Measurements from ENCODE around the gene ACADSB. TPM values are rescaled to one million over a fixed set of nuclear protein-coding genes. Genes with fewer than 3 reads are reported as not detected.

Gene ACADSB
- total RNA-seq, 1 experiment from 2014 or later, result 4.3 TPM

DNA sequence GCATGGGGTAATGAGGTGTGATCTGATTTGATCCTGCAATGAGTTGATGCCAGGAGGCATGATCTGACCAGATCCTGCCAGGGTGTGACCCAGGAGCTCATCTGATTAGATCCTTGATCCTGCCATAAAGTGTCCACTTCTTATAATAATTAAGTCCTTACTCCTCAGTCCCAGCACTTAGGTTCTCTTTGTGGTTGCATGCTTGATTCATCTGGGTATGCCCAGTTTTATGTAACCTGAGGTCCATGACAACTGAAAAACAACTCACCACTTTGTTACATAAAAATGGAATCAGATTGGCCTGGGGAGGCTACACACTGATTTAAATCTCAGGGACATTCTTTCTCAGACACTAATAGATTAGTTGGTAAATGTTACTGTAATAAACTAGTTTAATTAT lies 19.1 kb downstream of the ACADSB start:
- in situ Hi-C loops (cut with HindIII; ENCODE audit: low pct_unique_long_range_greater_than_20kb, low sequenced_read_pairs), result no loop called here
- DNase-seq (ENCODE audit: low read depth), result peak; percentile 24

DNA sequence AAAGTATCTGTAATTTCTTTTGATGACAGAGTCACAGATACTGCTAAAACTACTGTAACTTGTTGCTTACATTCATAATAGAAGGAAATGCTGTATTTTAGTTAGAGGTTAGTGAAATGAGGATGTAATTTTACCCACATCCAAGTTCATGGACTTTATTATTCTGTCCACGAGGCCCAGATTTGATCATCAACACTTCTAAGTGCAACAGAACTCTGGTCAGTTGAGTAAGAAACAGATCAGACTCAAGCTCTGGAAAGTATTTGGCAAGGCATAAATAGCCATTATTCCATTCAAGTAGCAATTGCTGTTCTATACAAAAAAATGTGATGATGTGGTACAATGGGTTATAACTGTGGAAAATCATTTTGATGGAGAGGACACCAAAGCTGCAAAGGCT lies 22.3 kb downstream of the ACADSB start:
- no peak for DNase-seq (ENCODE audit: low read depth)
- in situ Hi-C loops (cut with HindIII; ENCODE audit: low pct_unique_long_range_greater_than_20kb, low sequenced_read_pairs), result no loop called here

DNA sequence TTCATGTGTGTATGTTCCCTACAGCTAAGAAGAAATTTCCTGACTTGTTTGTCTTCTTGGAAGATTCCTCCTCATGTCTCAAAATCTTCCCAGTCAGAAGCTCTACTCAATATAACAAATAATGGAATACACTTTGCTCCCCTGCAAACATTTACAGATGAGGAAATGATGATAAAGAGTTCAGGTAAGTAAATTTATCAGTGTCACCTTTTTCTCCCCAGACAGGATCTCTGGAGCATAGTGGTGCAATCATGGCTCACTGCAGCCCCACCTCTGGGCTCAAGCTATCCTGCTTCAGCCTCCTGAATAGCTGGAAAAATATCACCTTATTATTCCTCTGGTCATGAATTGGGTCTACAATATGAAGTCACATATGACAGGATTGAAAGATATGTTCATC lies 25.5 kb downstream of the ACADSB start:
- no peak for DNase-seq (ENCODE audit: low read depth)
- in situ Hi-C loops (cut with HindIII; ENCODE audit: low pct_unique_long_range_greater_than_20kb, low sequenced_read_pairs), result no loop called here

DNA sequence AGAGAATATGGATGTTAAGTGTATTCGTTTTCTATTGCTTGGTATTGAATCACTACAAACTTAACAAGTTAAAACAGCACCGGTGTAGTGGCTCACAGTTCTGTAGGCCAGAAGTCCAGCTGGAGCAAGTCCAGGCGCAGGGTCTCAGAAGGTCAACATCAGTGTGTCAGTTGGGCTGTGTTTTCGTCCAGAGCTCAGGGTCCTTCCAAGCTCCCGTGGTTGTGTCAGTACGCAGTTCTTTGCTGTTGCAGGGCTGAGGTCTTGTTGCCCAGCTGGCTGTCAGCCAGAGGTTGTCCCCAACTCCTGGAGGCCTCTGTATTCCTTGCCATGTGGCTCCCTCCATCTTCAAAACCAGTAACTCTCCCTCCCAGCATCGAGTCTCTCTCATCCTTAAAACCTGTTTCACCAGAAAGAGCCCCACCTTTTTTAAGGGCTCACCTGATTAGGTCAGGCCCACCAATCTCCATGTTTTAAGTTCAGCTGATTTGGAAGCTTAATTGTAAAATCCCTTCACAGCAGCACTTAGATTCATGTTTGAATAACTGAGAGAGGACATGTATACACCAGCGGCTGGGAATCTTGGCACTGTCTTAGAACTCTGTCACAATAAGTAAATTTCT lies 26.8 kb downstream of the ACADSB start:
- no peak for DNase-seq (ENCODE audit: low read depth)
- in situ Hi-C loops (cut with HindIII; ENCODE audit: low pct_unique_long_range_greater_than_20kb, low sequenced_read_pairs), result no loop called here

DNA sequence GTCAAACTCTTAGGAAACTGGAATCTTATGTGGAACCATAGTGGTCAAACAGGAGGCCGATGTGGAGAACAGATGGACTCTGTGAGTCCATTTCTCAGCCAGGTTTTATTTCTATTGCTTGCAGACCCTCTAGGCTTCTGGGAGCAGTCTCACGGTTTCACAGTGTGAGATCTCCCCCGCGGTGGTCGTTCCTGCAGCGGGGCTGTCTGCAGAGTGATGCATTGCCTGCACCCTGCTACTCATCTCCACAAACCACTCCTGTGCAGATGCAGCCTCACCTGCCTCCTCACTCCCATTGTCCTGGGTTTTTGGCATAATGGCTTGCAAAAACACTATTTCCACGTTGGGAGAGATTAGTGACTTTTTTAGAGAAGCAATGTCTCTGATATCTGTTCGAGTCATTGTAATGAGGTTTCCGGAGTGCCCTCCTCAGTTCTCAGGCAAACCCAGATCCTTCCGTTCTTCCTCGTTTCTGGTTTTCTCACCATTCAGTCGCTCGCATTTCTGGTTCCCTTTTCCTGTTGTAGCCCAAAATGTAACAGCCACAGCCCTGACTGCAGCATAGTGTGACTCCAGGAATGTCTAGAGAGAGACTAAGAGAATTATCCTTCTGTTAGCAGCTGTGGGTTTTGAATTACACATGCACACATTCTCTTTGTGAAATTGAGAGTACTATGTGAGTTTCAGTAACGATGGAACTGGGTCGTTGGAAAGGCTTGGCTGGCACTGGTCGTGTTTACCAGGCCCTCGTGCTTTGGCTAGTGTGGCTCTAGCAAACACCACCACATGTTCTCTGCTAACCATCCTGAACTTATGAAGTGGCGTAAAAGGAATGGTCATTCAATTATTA lies 30.2 kb downstream of the ACADSB start:
- DNase-seq (ENCODE audit: low read depth), result no peak
- in situ Hi-C loops (cut with HindIII; ENCODE audit: low pct_unique_long_range_greater_than_20kb, low sequenced_read_pairs), result no loop called here

DNA sequence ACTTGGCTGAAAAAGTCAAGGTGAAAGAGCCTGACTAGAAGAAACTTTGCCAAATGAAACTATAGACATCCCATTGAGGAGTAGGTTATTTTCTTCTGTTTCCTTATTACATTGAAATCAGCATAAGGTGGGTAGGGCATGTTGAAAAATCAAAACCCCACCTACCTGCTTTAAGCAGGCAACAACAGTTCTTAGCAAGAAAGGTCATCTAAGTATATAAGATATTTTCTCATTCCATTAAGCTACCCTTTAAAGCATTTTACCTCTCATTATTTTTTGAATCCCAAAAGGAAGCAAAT lies 30.8 kb downstream of the ACADSB start:
- in situ Hi-C loops (cut with HindIII; ENCODE audit: low pct_unique_long_range_greater_than_20kb, low sequenced_read_pairs), result no loop called here

DNA sequence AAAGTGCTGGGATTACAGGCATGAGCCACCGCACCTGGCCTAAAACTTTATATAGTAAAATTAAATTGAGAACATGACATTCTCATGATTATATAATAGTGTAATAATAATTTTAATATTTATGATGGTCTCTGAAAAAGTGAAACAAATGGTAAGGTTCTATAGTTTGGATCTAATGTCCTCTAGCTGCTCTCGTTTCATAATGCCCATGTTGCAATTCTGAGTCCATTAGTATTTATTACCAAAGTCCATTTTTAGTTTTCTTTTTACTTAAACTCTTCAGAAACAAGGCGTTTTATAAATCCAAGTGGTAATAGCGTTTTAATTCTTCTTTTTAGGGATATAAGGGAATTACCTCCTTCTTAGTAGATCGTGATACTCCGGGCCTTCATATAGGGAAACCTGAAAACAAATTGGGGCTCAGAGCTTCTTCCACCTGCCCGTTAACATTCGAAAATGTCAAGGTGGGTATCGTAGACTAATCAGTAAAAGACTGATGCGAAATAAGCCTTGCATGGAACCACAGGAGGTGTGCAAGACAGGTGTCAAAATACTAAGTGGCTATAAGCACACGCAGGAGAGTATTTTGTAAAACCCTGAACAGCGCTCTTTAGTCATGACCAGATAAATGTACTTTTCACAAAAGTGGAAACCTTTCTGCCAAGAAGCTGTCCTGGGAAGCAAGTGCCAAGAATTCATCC lies 34.1 kb downstream of the ACADSB start:
- no peak for DNase-seq (ENCODE audit: low read depth)
- in situ Hi-C loops (cut with HindIII; ENCODE audit: low pct_unique_long_range_greater_than_20kb, low sequenced_read_pairs), result no loop called here

More for the DNA sequence above, 30.8 kb downstream of the ACADSB start:
- DNase-seq (ENCODE audit: low read depth), result no peak

DNA sequence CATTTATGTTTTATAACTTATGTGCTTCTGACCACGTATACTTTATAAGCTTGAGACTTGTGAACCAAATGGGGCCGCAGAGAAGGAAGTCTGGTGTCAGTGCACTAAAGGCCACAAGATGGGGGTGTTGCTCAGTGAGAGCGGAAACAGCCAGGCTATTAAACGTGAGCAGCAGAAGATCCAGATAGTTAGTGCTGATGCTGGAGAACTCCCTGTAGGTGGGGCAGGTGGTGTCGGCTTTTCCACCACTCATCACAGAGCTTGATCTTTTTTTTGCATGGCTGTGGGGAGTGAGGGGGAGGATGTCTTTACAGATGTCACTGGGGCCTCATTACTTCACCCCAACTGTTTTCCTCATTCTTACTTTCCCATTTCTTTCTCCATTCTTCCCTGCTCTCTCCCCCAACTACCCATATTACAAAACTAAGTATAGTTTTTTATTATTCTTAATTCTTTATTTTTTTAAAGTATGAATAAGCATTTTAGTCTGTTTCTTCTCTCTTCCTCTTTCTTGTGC lies 34.7 kb downstream of the ACADSB start:
- in situ Hi-C loops (cut with HindIII; ENCODE audit: low pct_unique_long_range_greater_than_20kb, low sequenced_read_pairs), result no loop called here
- peak; percentile 52 for DNase-seq (ENCODE audit: low read depth)

DNA sequence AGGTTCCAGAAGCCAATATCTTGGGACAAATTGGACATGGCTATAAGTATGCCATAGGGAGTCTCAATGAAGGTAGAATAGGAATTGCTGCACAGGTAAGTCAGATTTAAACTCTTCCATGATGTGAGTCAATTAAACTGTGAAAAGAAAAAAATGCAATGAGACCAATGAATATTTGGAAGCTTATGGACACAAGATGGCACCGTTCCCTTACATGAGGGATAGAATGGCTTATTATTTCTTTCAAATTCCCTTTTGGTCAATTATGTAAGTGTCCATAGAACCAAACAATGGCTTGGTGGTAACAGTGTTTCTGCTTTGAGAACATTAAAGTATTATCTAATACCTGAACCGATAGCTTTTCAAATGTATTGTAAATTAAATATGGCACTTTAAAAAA lies 35.6 kb downstream of the ACADSB start:
- no peak for DNase-seq (ENCODE audit: low read depth)
- in situ Hi-C loops (cut with HindIII; ENCODE audit: low pct_unique_long_range_greater_than_20kb, low sequenced_read_pairs), result no loop called here

DNA sequence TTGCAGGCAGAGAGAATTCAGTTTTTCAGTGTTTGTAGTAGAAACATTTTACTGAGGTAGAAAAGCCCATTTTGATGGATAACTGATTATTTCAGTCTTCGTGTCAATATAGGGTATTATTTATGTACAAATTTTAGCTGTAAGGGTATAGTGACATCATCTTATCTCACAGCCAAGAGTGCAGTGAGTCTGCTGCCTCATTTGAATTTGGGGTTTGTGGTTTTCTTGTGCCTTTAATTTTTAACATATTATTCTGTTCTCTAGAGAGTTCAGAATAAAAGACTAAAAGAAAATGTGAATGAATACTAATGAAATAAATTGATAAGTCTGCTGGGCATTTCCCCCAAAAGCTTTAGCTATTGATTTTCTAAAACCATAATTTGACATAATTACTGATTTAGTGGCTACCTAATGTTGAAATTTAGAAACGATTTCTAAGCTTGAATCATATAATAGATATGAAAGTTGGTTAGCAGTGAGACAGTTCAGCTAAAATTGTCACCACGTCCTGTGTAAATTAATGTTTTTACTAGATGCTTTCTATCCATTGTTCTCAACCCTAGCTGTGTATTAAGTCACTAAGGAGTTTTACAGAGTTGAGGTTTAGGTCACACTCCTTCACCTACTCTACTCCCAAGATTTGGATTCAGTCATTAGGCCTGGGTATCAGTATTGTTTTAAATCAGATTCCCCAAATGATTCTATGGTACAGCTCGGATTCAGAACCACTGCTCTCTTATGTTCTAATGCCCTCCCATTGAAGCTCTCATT lies 37.3 kb downstream of the ACADSB start:
- DNase-seq (ENCODE audit: low read depth), result no peak
- in situ Hi-C loops (cut with HindIII; ENCODE audit: low pct_unique_long_range_greater_than_20kb, low sequenced_read_pairs), result no loop called here

DNA sequence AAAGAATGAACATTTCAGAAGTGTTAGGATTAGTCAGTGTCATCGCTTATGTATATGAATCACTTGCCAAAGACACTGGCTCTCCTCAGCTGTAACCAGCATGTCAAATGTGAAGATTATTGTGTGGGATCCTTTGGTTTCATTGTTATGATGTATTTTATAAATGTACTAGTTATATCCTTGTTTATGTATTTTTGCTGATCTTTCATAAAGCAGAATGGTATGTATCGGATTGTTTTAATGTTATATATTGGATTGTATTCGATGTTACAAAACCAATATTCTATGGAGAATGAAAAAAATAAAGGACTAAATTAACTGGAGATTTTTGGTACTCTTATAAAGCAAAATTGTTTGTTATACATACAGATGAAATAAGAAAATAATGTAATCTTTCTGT lies 49.2 kb downstream of the ACADSB start:
- no peak for DNase-seq (ENCODE audit: low read depth)
- in situ Hi-C loops (cut with HindIII; ENCODE audit: low pct_unique_long_range_greater_than_20kb, low sequenced_read_pairs), result no loop called here

DNA sequence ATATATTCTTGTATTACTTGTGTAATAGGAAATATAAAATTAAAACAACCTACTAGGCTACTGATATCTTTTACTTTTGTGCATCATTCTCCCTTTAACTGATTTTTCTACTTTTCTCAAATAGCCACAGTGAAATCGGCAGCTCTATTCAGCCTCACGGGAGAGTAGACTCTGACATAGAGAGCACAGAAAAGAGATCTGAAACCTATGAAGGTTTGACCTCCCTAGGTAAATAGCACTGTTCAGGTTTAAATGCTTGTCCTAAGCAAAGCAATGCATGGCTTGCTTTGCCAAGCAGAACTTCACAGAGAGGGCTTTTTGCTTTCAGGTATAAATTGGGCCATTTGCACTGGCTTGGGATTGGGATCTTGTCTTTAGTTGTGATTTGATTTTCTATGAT lies 53.1 kb downstream of the ACADSB start:
- in situ Hi-C loops (cut with HindIII; ENCODE audit: low pct_unique_long_range_greater_than_20kb, low sequenced_read_pairs), result no loop called here
- DNase-seq (ENCODE audit: low read depth), result no peak

DNA sequence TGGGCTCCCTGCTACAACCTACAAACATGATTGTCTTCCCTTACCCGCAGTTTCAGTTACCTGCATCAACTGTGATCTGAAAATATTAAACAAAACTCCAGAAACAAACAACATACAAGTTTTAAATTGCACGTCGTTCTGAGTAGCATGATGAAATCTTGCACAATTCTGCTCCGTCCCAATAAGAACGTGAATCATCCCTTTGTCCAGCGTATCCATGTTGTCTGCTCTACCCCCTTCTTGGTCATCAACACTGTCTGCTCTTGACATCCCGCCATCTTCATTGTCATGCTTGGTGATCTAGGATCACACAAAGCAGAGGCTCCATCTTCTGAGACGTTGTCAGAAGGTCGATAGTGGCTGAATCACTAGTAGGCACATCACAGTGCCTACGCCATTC lies 53.9 kb downstream of the ACADSB start:
- DNase-seq (ENCODE audit: low read depth), result no peak
- in situ Hi-C loops (cut with HindIII; ENCODE audit: low pct_unique_long_range_greater_than_20kb, low sequenced_read_pairs), result no loop called here

DNA sequence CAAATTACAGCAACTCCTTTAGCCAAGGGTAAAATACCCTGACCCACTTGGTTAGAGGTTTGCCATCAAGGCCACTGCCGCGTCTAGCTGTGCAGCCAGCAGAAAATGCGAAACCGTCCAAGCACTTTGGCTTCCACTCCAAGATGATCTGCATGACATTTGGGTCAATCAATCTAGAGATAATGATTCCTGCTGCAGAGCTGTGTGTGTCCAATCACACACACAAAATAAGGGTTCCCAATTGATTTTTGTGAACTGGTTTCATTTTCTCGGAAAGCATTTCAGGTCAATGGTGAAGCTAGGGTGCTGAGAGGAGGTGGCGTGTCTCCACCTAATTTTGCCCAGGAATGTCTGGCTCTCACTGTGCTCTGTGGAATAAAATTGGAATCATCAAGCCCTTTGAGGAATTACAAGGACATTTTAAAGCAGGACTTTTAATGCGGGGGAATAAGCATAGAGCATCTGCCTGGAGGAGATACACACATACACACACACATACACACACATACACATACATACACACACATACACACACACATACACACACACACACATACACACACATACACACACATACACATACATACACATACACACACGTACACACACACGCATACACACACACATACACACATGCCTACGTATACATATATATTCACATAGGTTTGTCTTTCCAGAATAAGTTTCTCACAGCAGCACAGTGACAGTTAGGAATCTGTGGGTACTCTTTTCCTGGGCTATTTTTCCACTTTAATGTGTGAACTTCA lies 59.5 kb downstream of the ACADSB start:
- no peak for DNase-seq (ENCODE audit: low read depth)
- in situ Hi-C loops (cut with HindIII; ENCODE audit: low pct_unique_long_range_greater_than_20kb, low sequenced_read_pairs), result no loop called here

DNA sequence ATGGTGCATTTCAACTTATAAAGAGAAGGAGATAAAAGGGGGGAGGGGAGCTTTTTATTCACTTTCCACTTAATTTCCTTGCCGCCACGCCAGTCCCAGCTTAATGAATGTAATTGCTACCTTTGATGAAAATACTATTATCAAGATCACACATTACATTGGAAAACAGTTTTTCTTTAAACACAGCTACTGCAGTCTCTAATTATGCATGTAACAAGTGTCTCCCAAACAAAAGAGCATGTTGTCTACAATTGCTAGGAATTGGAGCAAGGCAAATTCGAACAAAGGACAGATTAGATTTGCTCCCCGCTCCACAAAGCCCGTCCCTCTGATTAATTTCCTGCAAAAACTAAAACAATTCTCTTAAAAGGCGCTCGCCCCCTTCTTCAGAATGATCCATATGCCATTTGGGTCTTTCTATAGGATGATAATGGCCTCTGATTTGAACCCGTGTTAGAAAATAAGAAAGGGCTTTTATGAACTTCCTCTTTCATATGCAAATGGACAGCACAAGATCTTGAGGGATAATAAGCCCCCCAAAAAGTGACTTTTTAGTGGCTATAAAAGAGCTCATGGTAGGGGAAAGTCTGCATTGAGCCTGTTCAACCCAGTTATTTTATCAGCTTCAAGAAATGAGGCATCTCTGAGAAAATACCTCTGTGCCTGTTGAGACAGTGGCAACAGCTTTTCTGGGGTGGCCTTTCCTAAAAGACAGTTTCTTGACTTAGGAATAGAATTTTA lies 60.6 kb downstream of the ACADSB start:
- no peak for DNase-seq (ENCODE audit: low read depth)
- in situ Hi-C loops (cut with HindIII; ENCODE audit: low pct_unique_long_range_greater_than_20kb, low sequenced_read_pairs), result no loop called here

DNA sequence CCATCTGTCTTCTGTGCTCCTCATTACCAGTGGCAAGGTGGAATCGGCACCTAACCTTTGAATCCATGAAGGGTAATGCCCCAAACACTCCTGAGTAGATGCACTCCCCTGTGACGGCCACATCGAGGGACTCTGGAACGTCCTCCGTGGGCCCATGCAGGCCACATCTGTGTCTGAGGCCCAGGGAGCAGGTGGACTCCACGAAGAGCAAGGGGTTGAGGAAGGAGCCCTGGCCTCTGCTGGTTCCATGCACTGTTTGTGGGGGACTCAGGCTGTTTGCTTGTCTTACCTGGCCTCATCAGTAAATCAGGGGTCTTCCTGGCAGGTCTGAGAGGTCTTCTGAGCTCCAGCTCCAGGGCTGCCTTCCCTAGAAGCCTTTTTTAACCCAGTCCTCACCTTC lies 64.4 kb downstream of the ACADSB start:
- DNase-seq (ENCODE audit: low read depth), result no peak

DNA sequence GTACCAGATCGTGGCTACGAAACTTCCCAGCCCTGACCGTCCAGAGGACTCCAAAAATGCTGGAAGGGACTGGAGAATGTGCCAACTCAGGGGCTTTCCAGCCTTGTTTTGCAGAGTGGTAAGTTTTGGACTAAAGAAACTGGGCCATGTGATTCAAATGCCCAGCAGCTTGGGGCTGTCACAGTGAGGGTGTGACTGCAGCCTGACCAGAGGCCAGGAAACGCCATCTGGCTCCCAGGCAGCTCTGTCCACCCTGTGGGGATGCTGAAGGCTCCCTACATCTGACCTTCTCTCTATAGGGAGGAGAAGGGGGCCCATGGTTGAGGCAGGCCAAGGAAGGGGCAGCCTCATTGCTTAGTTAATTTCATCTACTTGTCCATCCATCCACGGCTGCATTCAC lies 65.4 kb downstream of the ACADSB start:
- in situ Hi-C loops (cut with HindIII; ENCODE audit: low pct_unique_long_range_greater_than_20kb, low sequenced_read_pairs), result no loop called here

More for the DNA sequence above, 64.4 kb downstream of the ACADSB start:
- in situ Hi-C loops (cut with HindIII; ENCODE audit: low pct_unique_long_range_greater_than_20kb, low sequenced_read_pairs), result no loop called here

More for the DNA sequence above, 65.4 kb downstream of the ACADSB start:
- DNase-seq (ENCODE audit: low read depth), result no peak
